ENCODE measurements around the gene MT1F. TPM values are rescaled to one million over a fixed set of nuclear protein-coding genes. Genes with fewer than 3 reads are reported as not detected.

The MT1F gene
- total RNA-seq, 1 experiment from 2014 or later: 7.3 TPM

- TF ChIP-seq ZBTB33 (IDR thresholded peaks at IDR 0.05; ENCODE audit: extremely low read depth, insufficient replicate concordance, low read length): no peak
- no peak for TF ChIP-seq JUND (IDR thresholded peaks at IDR 0.05)
- TF ChIP-seq CBX3 (IDR thresholded peaks at IDR 0.05; ENCODE audit: low read depth): no peak
Observed at GRCh38 chr16:56647641-56648431, 9.9 kb upstream of the MT1F start (continued).

GRCh38 chr16:56649271-56649670 is 8.5 kb upstream of the MT1F start:
- CTCF ChIA-PET: no interaction called here
- TF ChIP-seq POLR2AphosphoS5 (IDR thresholded peaks at IDR 0.05; ENCODE audit: low read depth, low read length) (no peak), SIN3A (IDR thresholded peaks at IDR 0.05; ENCODE audit: low read depth) (no peak), CEBPB (IDR thresholded peaks at IDR 0.05; ENCODE audit: low read depth) (no peak), SP1 (IDR thresholded peaks at IDR 0.05; ENCODE audit: low read depth) (no peak)
- Histone ChIP-seq H3K36me3 (ENCODE audit: control insufficient read depth in 1 of 2, insufficient read depth in 2 of 2, low read length in 2 of 2) (no peaks in the 10 kb centered on the region), H3K4me1 (ENCODE audit: control insufficient read depth in 1 of 2, insufficient read depth in 2 of 2, low read length in 2 of 2) (peaks cover 12 to 23% of the 10 kb centered on the region in 2 experiments), H3K27me3 (ENCODE audit: insufficient read depth, low read length) (no peaks in the 10 kb centered on the region), H3K9me3 (ENCODE audit: control insufficient read depth in 1 of 2, insufficient read depth in 1 of 2, low read depth in 1 of 2, low read length in 2 of 2) (no peaks in the 10 kb centered on the region), H4K20me1 (ENCODE audit: insufficient read depth) (no peaks in the 10 kb centered on the region), H3K79me2 (ENCODE audit: insufficient read depth, low read length) (no peaks in the 10 kb centered on the region), H3K4me2 (ENCODE audit: low read length) (no peak overlapping the region), H3K9me2 (ENCODE audit: insufficient read depth) (no peaks in the 10 kb centered on the region), H3K9ac (ENCODE audit: low read length) (no peak overlapping the region), H3K27ac (ENCODE audit: low read depth, low read length) (no peak overlapping the region), H3K4me3 (replicated peaks in 1 of 2; ENCODE audit: low read depth in 1 of 2, low read length in 2 of 2) (no peak overlapping the region), H2AFZ (ENCODE audit: low read depth, low read length, poor library complexity, severe bottlenecking) (no peak overlapping the region)
- ATAC-seq: no peak
- DNase-seq (ENCODE audit: low read depth, low spot score): no peak
- POLR2A ChIA-PET: no interaction called here
- BruUV-seq (replicated peaks): no TSS peak
- intact Hi-C loops (cut with micrococcal nuclease): no loop called here
- RAD21 ChIA-PET (ENCODE audit: low non-redundant PET in 1 of 2, low total read pairs in 2 of 2, uncharacterized antibody in 2 of 2, unreplicated experiment in 2 of 2): no interaction called here

Data from HCT116 (cell line).